ENCODE data around the gene CRYBB2.

DNA sequence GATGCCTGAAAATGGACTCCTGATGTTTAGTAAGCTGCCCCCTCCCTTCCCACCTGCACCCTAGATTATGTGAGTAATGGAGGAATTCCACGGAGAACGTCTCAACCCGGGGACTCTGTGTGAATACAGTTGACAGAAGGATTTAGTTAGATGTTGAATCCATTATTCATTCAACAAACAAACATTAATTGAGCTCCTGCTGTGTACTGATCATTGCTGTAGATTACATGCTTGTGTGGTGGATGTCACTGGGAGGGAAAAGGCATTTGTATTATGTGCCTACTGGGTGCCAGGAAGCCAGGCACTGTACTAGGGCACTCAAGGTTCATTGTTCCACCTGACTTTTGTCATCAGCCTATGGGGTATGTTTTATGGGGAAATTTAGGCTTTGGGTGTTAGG, 42.6 kb upstream of the CRYBB2 start:
- TF ChIP-seq, protein P1, sequence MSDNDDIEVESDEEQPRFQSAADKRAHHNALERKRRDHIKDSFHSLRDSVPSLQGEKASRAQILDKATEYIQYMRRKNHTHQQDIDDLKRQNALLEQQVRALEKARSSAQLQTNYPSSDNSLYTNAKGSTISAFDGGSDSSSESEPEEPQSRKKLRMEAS (IDR thresholded peaks at IDR 0.05), result no peak
- TF ChIP-seq, protein P2, sequence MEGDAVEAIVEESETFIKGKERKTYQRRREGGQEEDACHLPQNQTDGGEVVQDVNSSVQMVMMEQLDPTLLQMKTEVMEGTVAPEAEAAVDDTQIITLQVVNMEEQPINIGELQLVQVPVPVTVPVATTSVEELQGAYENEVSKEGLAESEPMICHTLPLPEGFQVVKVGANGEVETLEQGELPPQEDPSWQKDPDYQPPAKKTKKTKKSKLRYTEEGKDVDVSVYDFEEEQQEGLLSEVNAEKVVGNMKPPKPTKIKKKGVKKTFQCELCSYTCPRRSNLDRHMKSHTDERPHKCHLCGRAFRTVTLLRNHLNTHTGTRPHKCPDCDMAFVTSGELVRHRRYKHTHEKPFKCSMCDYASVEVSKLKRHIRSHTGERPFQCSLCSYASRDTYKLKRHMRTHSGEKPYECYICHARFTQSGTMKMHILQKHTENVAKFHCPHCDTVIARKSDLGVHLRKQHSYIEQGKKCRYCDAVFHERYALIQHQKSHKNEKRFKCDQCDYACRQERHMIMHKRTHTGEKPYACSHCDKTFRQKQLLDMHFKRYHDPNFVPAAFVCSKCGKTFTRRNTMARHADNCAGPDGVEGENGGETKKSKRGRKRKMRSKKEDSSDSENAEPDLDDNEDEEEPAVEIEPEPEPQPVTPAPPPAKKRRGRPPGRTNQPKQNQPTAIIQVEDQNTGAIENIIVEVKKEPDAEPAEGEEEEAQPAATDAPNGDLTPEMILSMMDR (IDR thresholded peaks at IDR 0.05; ENCODE audit: low read depth, low read length, missing input control), result no peak
- TF ChIP-seq JUND (IDR thresholded peaks at IDR 0.05), result no peak

All from liver (tissue), 3 donors.